Naive thymus-derived CD4-positive, alpha-beta T cell (primary cell): ENCODE results near the gene FRMD6. TPM values are rescaled to one million over a fixed set of nuclear protein-coding genes. Genes with fewer than 3 reads are reported as not detected.

Experiments
- ATAC-seq: fragments of 150-1000 bp; cut with Tn5 transposase; 2 replicates; pipeline ENCODE4 v1.10.0; 2021; ENCODE audit warnings: mild to moderate bottlenecking, moderate library complexity
- CTCF ChIA-PET: fragments of 350-600 bp; sonication (Branson Sonifier 250); formaldehyde crosslinking; loops from one replicate; lab custom pipeline; 2021; ENCODE audit warnings: antibody characterized with exemption; lab: Charles Lee
- POLR2A ChIA-PET: fragments of 350-600 bp; sonication (Branson Sonifier 250); formaldehyde crosslinking; loops from one replicate; lab custom pipeline; 2021; ENCODE audit warnings: antibody characterized with exemption, inconsistent platforms; lab: Charles Lee
- DNase-seq, 9 donors: peaks; one replicate each; pipeline versions ENCODE4 v3.0.0 to v3.0.0-alpha.2; 2020 to 2022; ENCODE audit warnings: mixed read lengths in 1 of 9
- H3K27ac ChIP-seq: one replicate; pipeline ENCODE4 v1.7.0; 2013; ENCODE audit warnings: mild to moderate bottlenecking, low read depth, low read length, moderate library complexity
- H3K27me3 ChIP-seq, 2 donors: one replicate each; pipeline ENCODE4 v1.7.0; 2013; ENCODE audit warnings: low read length in 2 of 2, mild to moderate bottlenecking in 2 of 2, moderate library complexity in 2 of 2; ENCODE audit not compliant: control insufficient read depth in 2 of 2, insufficient read depth in 2 of 2
- H3K36me3 ChIP-seq, 3 experiments: 1 replicate in 2 of 3; 2 replicates in 1 of 3; pipeline ENCODE4 v1.7.0; 2013; ENCODE audit warnings: low read length in 3 of 3, mild to moderate bottlenecking in 3 of 3, moderate library complexity in 1 of 3; ENCODE audit not compliant: insufficient read depth in 3 of 3, control insufficient read depth in 2 of 3
- H3K4me1 ChIP-seq, 2 donors: one replicate each; pipeline ENCODE4 v1.7.0; 2013; ENCODE audit warnings: low read length in 2 of 2, mild to moderate bottlenecking in 2 of 2, moderate library complexity in 1 of 2; ENCODE audit not compliant: control insufficient read depth in 2 of 2, insufficient read depth in 2 of 2
- H3K4me3 ChIP-seq: 2 replicates; pipeline ENCODE4 v1.7.0; 2013; ENCODE audit warnings: mild to moderate bottlenecking, low read length
- H3K9me3 ChIP-seq, 3 experiments: 1 replicate in 2 of 3; 2 replicates in 1 of 3; pipeline ENCODE4 v1.7.0; 2013; ENCODE audit warnings: low read length in 3 of 3; ENCODE audit not compliant: control insufficient read depth in 2 of 3
- H3K27ac Mint-ChIP-seq, 9 donors: one replicate each; pipeline ENCODE4 v1.8.0; 2020 to 2022; ENCODE audit warnings: mixed read lengths in 9 of 9, mild to moderate bottlenecking in 8 of 9, moderate library complexity in 5 of 9, inconsistent platforms in 2 of 9
- H3K27me3 Mint-ChIP-seq, 5 donors: one replicate each; pipeline ENCODE4 v1.8.0; 2021 to 2022; ENCODE audit warnings: mixed read lengths in 5 of 5, mild to moderate bottlenecking in 1 of 5
- H3K36me3 Mint-ChIP-seq, 5 donors: one replicate each; pipeline ENCODE4 v1.8.0; 2020 to 2022; ENCODE audit warnings: mixed read lengths in 5 of 5, mild to moderate bottlenecking in 3 of 5, inconsistent platforms in 1 of 5
- H3K4me1 Mint-ChIP-seq, 7 donors: one replicate each; pipeline ENCODE4 v1.8.0; 2020 to 2022; ENCODE audit warnings: mixed read lengths in 7 of 7, mild to moderate bottlenecking in 3 of 7, inconsistent platforms in 1 of 7
- H3K4me3 Mint-ChIP-seq, 10 donors: one replicate each; pipeline ENCODE4 v1.8.0; 2020 to 2022; ENCODE audit warnings: mild to moderate bottlenecking in 10 of 10, mixed read lengths in 10 of 10, moderate library complexity in 6 of 10, inconsistent platforms in 2 of 10
- H3K9me3 Mint-ChIP-seq, 11 donors: one replicate each; pipeline ENCODE4 v1.8.0; 2020 to 2022; ENCODE audit warnings: mixed read lengths in 11 of 11, mild to moderate bottlenecking in 4 of 11, inconsistent platforms in 1 of 11, moderate library complexity in 1 of 11
- intact Hi-C, 2 donors: fragments of 100-400 bp; cut with micrococcal nuclease; formaldehyde crosslinking; loops; one replicate each; pipeline ENCODE4 v1.15.1; 2023
- polyA plus RNA-seq, 2 donors: library from polyadenylated mRNA; unstranded; fragments of 300-500 nt; fragmentation: Illumina TruSeq; gene quantifications; one replicate each; pipeline ENCODE4 v1.2.3, GENCODE V29; 2021
- total RNA-seq, 6 experiments: library from RNA in 5 of 6; stranded (reverse) in 5 of 6; gene quantifications; 1 replicate in 5 of 6; 2 replicates in 1 of 6; pipeline ENCODE4 v1.2.3 and lab custom pipeline; 2021 to 2026

Gene FRMD6
- total and polyA plus RNA-seq, 7 experiments from 2014 or later: 0.28 to 4.8 (median 3.8) TPM

- CTCF ChIA-PET: no interaction called here
- H3K9me3 Mint-ChIP-seq: no peaks in the 10 kb centered on the region
- no peaks in the 10 kb centered on the region for H3K9me3 ChIP-seq
Observed at GRCh38 chr14:51638071-51638944, 13.4 kb upstream of the FRMD6 start.

GRCh38 chr14:51639668-51640316, 11.9 kb upstream of the FRMD6 start:
- no peak overlapping the region for H3K4me3 Mint-ChIP-seq
- no peaks in the 10 kb centered on the region for H3K36me3 Mint-ChIP-seq

More at GRCh38 chr14:51638071-51638944, 13.4 kb upstream of the FRMD6 start:
- intact Hi-C loops: no loop called here
- H3K4me3 ChIP-seq: no peak overlapping the region
- no peak for ATAC-seq
- H3K27ac Mint-ChIP-seq: no peak overlapping the region
- no peaks in the 10 kb centered on the region for H3K4me1 Mint-ChIP-seq
- no peaks in the 10 kb centered on the region for H3K4me1 ChIP-seq
- H3K4me3 Mint-ChIP-seq: no peak overlapping the region
- H3K36me3 Mint-ChIP-seq: no peaks in the 10 kb centered on the region
- POLR2A ChIA-PET: no interaction called here
- peaks cover 26 to 37% (median 28%) of the 10 kb centered on the region in 5 donors for H3K27me3 Mint-ChIP-seq
- peaks cover 0 to 5% of the 10 kb centered on the region in 2 donors for H3K27me3 ChIP-seq
- no peaks in the 10 kb centered on the region for H3K36me3 ChIP-seq
- H3K27ac ChIP-seq: no peak overlapping the region
- DNase-seq: no peak

GRCh38 chr14:51643140-51643539, 8.6 kb upstream of the FRMD6 start:
- Histone ChIP-seq H3K27ac (no peak overlapping the region), H3K27me3 (no peaks in the 10 kb centered on the region), H3K9me3 (no peaks in the 10 kb centered on the region), H3K4me3 (no peak overlapping the region), H3K36me3 (no peaks in the 10 kb centered on the region), H3K4me1 (no peaks in the 10 kb centered on the region)
- Mint-ChIP-seq H3K9me3 (no peaks in the 10 kb centered on the region), H3K4me1 (no peaks in the 10 kb centered on the region), H3K27me3 (peaks cover 2 to 30% (median 4%) of the 10 kb centered on the region in 5 donors), H3K4me3 (no peak overlapping the region), H3K27ac (no peak overlapping the region), H3K36me3 (no peaks in the 10 kb centered on the region)
- DNase-seq (no peak), ATAC-seq (no peak)
- CTCF ChIA-PET: no interaction called here
- intact Hi-C loops: no loop called here
- POLR2A ChIA-PET: no interaction called here

More at GRCh38 chr14:51639668-51640316, 11.9 kb upstream of the FRMD6 start:
- DNase-seq: no peak
- H3K9me3 Mint-ChIP-seq: no peaks in the 10 kb centered on the region
- Histone ChIP-seq H3K9me3 (no peaks in the 10 kb centered on the region), H3K27ac (no peak overlapping the region), H3K4me1 (no peaks in the 10 kb centered on the region), H3K4me3 (no peak overlapping the region), H3K27me3 (peaks cover 0 to 3% of the 10 kb centered on the region in 2 donors), H3K36me3 (no peaks in the 10 kb centered on the region)
- CTCF ChIA-PET: no interaction called here
- intact Hi-C loops: no loop called here
- H3K4me1 Mint-ChIP-seq: no peaks in the 10 kb centered on the region
- no peak overlapping the region for H3K27ac Mint-ChIP-seq
- POLR2A ChIA-PET: no interaction called here
- H3K27me3 Mint-ChIP-seq: peaks cover 20 to 31% (median 26%) of the 10 kb centered on the region in 5 donors
- ATAC-seq: no peak

- Histone ChIP-seq H3K4me3 (no peak overlapping the region), H3K36me3 (no peaks in the 10 kb centered on the region), H3K27me3 (no peaks in the 10 kb centered on the region), H3K4me1 (no peaks in the 10 kb centered on the region), H3K27ac (no peak overlapping the region), H3K9me3 (no peaks in the 10 kb centered on the region)
- ATAC-seq: no peak
- POLR2A ChIA-PET: no interaction called here
- CTCF ChIA-PET: interaction anchor here (0.6 to 0.9 kb wide), 3 partner anchors 8 to 281 kb away, joined by 3 read pairs; no protein-coding TSS in a partner anchor
- H3K36me3 Mint-ChIP-seq: no peaks in the 10 kb centered on the region
- intact Hi-C loops: no loop called here
- no peaks in the 10 kb centered on the region for H3K4me1 Mint-ChIP-seq
- H3K27me3 Mint-ChIP-seq: peaks cover 0 to 33% (median 0%) of the 10 kb centered on the region in 5 donors
- H3K9me3 Mint-ChIP-seq: no peaks in the 10 kb centered on the region
- no peak for DNase-seq
- H3K4me3 Mint-ChIP-seq: no peak overlapping the region
- H3K27ac Mint-ChIP-seq: no peak overlapping the region
Observed at GRCh38 chr14:51644217-51644933, 7.3 kb upstream of the FRMD6 start.

GRCh38 chr14:51648296-51648695, 3.4 kb upstream of the FRMD6 start:
- no peak overlapping the region for H3K27ac ChIP-seq
- POLR2A ChIA-PET: no interaction called here
- no peaks in the 10 kb centered on the region for H3K9me3 Mint-ChIP-seq
- no peaks in the 10 kb centered on the region for H3K9me3 ChIP-seq
- H3K27me3 Mint-ChIP-seq: peaks cover 0 to 34% (median 3%) of the 10 kb centered on the region in 5 donors
- peaks cover 8 to 21% (median 15%) of the 10 kb centered on the region in 7 donors for H3K4me1 Mint-ChIP-seq
- H3K27ac Mint-ChIP-seq: no peak overlapping the region
- H3K4me1 ChIP-seq: peaks cover 6 to 9% of the 10 kb centered on the region in 2 donors
- no peak for DNase-seq
- no peak overlapping the region for H3K4me3 ChIP-seq
- H3K27me3 ChIP-seq: peaks cover 0 to 5% of the 10 kb centered on the region in 2 donors
- H3K36me3 Mint-ChIP-seq: no peaks in the 10 kb centered on the region
- CTCF ChIA-PET: no interaction called here
- H3K36me3 ChIP-seq: peaks cover 0 to 4% (median 0%) of the 10 kb centered on the region in 3 experiments
- intact Hi-C loops: no loop called here
- no peak for ATAC-seq
- no peak overlapping the region for H3K4me3 Mint-ChIP-seq

- intact Hi-C loops: loop anchor here (1.0 to 10.0 kb wide), 13 partner anchors 91 to 1329 kb away; partner anchors contain the start of genes GNPNAT1 (in 2 of the 2), TRIM9 (in 2 of the 2), GPR137C (in 1 of the 2) and NIN (in 1 of the 2)
- H3K27me3 ChIP-seq: peaks cover 0 to 12% of the 10 kb centered on the region in 2 donors
- peak overlapping the region; percentile 76 for H3K4me3 ChIP-seq
- peak overlapping the region in 6 of 9 donors; percentile 36 to 79 (median 60) for H3K27ac Mint-ChIP-seq
- ATAC-seq (no peak), DNase-seq (no peak)
- peak overlapping the region; percentile 78 for H3K27ac ChIP-seq
- peaks cover 12 to 29% (median 18%) of the 10 kb centered on the region in 7 donors for H3K4me1 Mint-ChIP-seq
- peaks cover 0 to 4% (median 0%) of the 10 kb centered on the region in 3 experiments for H3K36me3 ChIP-seq
- ChIA-PET CTCF (no interaction called here), POLR2A (no interaction called here)
- no peaks in the 10 kb centered on the region for H3K9me3 ChIP-seq
- H3K4me1 ChIP-seq: peaks cover 6 to 18% of the 10 kb centered on the region in 2 donors
- peaks cover 0 to 2% (median 0%) of the 10 kb centered on the region in 11 donors for H3K9me3 Mint-ChIP-seq
- H3K27me3 Mint-ChIP-seq: peaks cover 3 to 35% (median 15%) of the 10 kb centered on the region in 5 donors
- peak overlapping the region; percentile 77 to 87 (median 83) for H3K4me3 Mint-ChIP-seq
- no peaks in the 10 kb centered on the region for H3K36me3 Mint-ChIP-seq
Observed at GRCh38 chr14:51650716-51651387, 858 bp upstream of the FRMD6 start.
